Upper lobe of left lung (tissue), 6 donors: Measurements from ENCODE around the gene NYNRIN. TPM values are rescaled to one million over a fixed set of nuclear protein-coding genes. Genes with fewer than 3 reads are reported as not detected.

Experiments
- ATAC-seq, 2 donors: fragments of 200-7000 bp; cut with Tn5 transposase; one replicate each; pipeline ENCODE4 v1.9.1; 2022; ENCODE audit warnings: mild to moderate bottlenecking in 2 of 2, moderate library complexity in 2 of 2; ENCODE audit not compliant: low FRiP score in 2 of 2
- DNase-seq, 2 donors: peaks; one replicate each; pipeline ENCODE4 v3.0.0-alpha.2; 2019 to 2020
- H3K27ac ChIP-seq, 4 donors: fragments of 200-600 bp; sonication (generic); one replicate each; pipeline ENCODE4 v1.5.1; 2016 to 2019
- H3K27me3 ChIP-seq, 4 donors: fragments of 200-600 bp; sonication (generic); one replicate each; pipeline ENCODE4 v1.5.1; 2017 to 2019
- H3K36me3 ChIP-seq, 4 donors: fragments of 200-600 bp; sonication (generic); one replicate each; pipeline ENCODE4 v1.5.1; 2016 to 2019
- H3K4me1 ChIP-seq, 4 donors: fragments of 200-600 bp; sonication (generic); one replicate each; pipeline ENCODE4 v1.5.1; 2018 to 2019
- H3K4me3 ChIP-seq, 4 donors: fragments of 200-600 bp; sonication (generic); one replicate each; pipeline ENCODE4 v1.5.1; 2017 to 2019; ENCODE audit warnings: mild to moderate bottlenecking in 2 of 4, moderate library complexity in 1 of 4
- H3K9me3 ChIP-seq, 4 donors: fragments of 200-600 bp; sonication (generic); one replicate each; pipeline ENCODE4 v1.5.1; 2018 to 2019
- EP300 ChIP-seq, 4 donors: sonication (generic); formaldehyde crosslinking; IDR thresholded peaks; one replicate each; pipeline ENCODE4 v1.5.1; 2017; ENCODE audit warnings: antibody characterized with exemption in 4 of 4, control low read depth in 2 of 4
- POLR2A ChIP-seq, 4 donors: fragments of 450-650 bp; IDR thresholded peaks; one replicate each; pipeline ENCODE4 v1.5.1; 2016 to 2017; ENCODE audit warnings: antibody characterized with exemption in 4 of 4, mild to moderate bottlenecking in 2 of 4
- POLR2AphosphoS5 ChIP-seq, 2 donors: sonication (generic); formaldehyde crosslinking; IDR thresholded peaks; one replicate each; pipeline ENCODE4 v1.5.1; 2017; ENCODE audit warnings: antibody characterized with exemption in 2 of 2
- WGBS, 2 donors: methylation state at CpG; one replicate each; pipeline ENCODE4 v1.1.5; 2017 to 2018; 5-methylcytosine and 5-hydroxymethylcytosine counted together
- total RNA-seq, 6 donors: library from RNA; depleted of rRNA in 4 of 6; stranded (reverse); fragments of >200 nt in 4 of 6; gene quantifications; one replicate each; pipeline versions ENCODE4 v1.1.0 to v1.2.1, GENCODE V29; 2016 to 2021
- TF ChIP-seq, protein P1 (sequence below), 6 experiments: fragments of 450-650 bp in 4 of 6; fragments of 200-600 bp in 2 of 6; sonication (generic) in 2 of 6; IDR thresholded peaks; one replicate each; pipeline ENCODE4 v1.5.1; 2016 to 2019; ENCODE audit warnings: antibody characterized with exemption in 6 of 6
- donor health status: DM: no; HTN: no; CAD: no; lungs with moderate emphysema.
- donor health status: DM: no; HTN: yes; CAD: no; lungs with severe emphysema.

The NYNRIN gene
- total RNA-seq, 6 donors from 2014 or later, result 5.5 to 18.7 (median 14.4) TPM

DNA sequence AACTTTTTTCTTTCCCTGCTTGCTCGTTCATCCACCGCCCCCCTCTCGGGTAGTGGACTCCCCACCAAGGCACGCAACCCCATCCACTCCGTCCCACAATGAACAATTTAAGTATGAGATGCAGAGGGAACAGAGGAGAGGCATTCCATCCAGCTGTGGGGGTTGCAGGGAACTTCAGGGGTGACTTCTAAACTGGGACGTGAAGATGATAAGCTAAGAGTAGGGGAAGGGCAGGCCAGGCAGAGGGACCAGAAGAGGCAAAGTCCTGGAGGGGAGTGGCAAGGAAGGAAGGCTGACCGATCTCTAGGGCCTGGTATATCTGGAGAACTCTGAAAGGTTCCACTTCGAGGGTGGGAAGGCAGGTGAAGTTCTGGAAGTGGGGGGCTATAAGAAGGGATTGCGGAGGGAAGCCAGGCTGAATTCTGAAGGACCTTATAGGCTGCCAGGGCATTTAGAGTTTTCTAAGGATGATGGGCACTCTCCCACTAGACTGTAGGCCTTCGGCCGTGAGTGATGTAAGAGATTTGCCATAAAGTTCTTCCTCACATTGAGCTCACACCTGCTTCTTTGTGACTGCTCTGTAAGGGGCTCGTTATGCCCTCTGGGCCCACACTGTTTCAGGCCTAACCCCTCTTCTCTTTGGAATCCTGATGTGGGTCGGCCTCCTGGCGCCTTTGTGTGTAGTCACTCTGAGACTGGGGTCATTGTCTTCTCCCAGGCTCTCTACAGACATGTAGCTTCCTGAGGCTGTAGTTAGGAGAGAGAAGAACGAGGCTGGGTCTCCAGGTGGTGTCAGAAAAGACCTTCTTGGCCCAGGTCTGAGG is 18.7 kb upstream of the NYNRIN start:
- Histone ChIP-seq H3K4me1 (peaks cover 0 to 7% (median 2%) of the 10 kb centered on the region in 4 donors), H3K4me3 (no peak overlapping the region), H3K36me3 (peaks cover 0 to 4% (median 0%) of the 10 kb centered on the region in 4 donors), H3K27ac (no peak overlapping the region), H3K9me3 (no peaks in the 10 kb centered on the region), H3K27me3 (no peaks in the 10 kb centered on the region)
- WGBS, 2 donors, result 89 to 90% methylated on average over 15 of the region's 15 CpGs
- ATAC-seq (no peak), DNase-seq (no peak)
- no peak for TF ChIP-seq POLR2AphosphoS5 (IDR thresholded peaks at IDR 0.05)
- TF ChIP-seq, protein P1, sequence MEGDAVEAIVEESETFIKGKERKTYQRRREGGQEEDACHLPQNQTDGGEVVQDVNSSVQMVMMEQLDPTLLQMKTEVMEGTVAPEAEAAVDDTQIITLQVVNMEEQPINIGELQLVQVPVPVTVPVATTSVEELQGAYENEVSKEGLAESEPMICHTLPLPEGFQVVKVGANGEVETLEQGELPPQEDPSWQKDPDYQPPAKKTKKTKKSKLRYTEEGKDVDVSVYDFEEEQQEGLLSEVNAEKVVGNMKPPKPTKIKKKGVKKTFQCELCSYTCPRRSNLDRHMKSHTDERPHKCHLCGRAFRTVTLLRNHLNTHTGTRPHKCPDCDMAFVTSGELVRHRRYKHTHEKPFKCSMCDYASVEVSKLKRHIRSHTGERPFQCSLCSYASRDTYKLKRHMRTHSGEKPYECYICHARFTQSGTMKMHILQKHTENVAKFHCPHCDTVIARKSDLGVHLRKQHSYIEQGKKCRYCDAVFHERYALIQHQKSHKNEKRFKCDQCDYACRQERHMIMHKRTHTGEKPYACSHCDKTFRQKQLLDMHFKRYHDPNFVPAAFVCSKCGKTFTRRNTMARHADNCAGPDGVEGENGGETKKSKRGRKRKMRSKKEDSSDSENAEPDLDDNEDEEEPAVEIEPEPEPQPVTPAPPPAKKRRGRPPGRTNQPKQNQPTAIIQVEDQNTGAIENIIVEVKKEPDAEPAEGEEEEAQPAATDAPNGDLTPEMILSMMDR (IDR thresholded peaks at IDR 0.05), result no peak
- no peak for TF ChIP-seq EP300 (IDR thresholded peaks at IDR 0.05)
- no peak for TF ChIP-seq POLR2A (IDR thresholded peaks at IDR 0.05)

- Histone ChIP-seq H3K4me3 (no peak overlapping the region), H3K27me3 (no peaks in the 10 kb centered on the region), H3K4me1 (peaks cover 0 to 7% (median 2%) of the 10 kb centered on the region in 4 donors), H3K9me3 (no peaks in the 10 kb centered on the region), H3K36me3 (no peaks in the 10 kb centered on the region), H3K27ac (no peak overlapping the region)
- 87 to 92% methylated on average over 8 of the region's 8 CpGs for WGBS, 2 donors
- ATAC-seq (no peak), DNase-seq (no peak)
- TF ChIP-seq POLR2AphosphoS5 (IDR thresholded peaks at IDR 0.05), result no peak
- TF ChIP-seq EP300 (IDR thresholded peaks at IDR 0.05), result no peak
- no peak for TF ChIP-seq POLR2A (IDR thresholded peaks at IDR 0.05)
- TF ChIP-seq, protein P1 (IDR thresholded peaks at IDR 0.05), result no peak
Measured at GRCh38 chr14:24381363-24382063, 17.3 kb upstream of the NYNRIN start.

DNA sequence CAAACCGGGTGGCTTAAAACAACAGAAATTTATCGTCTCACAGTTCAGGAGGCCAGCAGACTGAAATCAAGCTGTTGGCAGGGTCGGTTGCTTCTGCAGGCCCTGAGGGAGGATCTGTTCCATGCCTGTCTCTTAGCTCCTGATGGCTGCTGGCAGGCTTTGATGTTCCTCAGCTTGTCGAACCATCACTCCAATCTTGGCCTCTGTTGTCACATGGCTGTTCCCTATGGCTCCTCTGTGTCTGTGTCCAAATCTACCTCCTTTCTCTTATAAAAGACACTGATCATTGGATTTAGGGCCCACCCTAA is 16.8 kb upstream of the NYNRIN start:
- H3K36me3 ChIP-seq, result no peaks in the 10 kb centered on the region
- WGBS, 2 donors, result 77 to 82% methylated on average over 3 to 4 of the region's 4 CpGs
- H3K27ac ChIP-seq, result no peak overlapping the region
- TF ChIP-seq POLR2A (IDR thresholded peaks at IDR 0.05) (no peak), EP300 (IDR thresholded peaks at IDR 0.05) (no peak), POLR2AphosphoS5 (IDR thresholded peaks at IDR 0.05) (no peak)
- TF ChIP-seq, protein P1 (IDR thresholded peaks at IDR 0.05), result no peak
- no peaks in the 10 kb centered on the region for H3K9me3 ChIP-seq
- H3K4me1 ChIP-seq, result peaks cover 0 to 7% (median 2%) of the 10 kb centered on the region in 4 donors
- DNase-seq, result no peak
- no peaks in the 10 kb centered on the region for H3K27me3 ChIP-seq
- no peak overlapping the region for H3K4me3 ChIP-seq
- no peak for ATAC-seq

GRCh38 chr14:24384169-24384568 is 14.6 kb upstream of the NYNRIN start:
- no peak for ATAC-seq
- Histone ChIP-seq H3K27ac (no peak overlapping the region), H3K4me3 (no peak overlapping the region), H3K4me1 (peaks cover 4 to 9% (median 7%) of the 10 kb centered on the region in 4 donors), H3K36me3 (no peaks in the 10 kb centered on the region), H3K27me3 (no peaks in the 10 kb centered on the region), H3K9me3 (no peaks in the 10 kb centered on the region)
- 83 to 94% methylated on average over 4 of the region's 4 CpGs for WGBS, 2 donors
- no peak for DNase-seq
- TF ChIP-seq EP300 (IDR thresholded peaks at IDR 0.05) (no peak), POLR2A (IDR thresholded peaks at IDR 0.05) (no peak), POLR2AphosphoS5 (IDR thresholded peaks at IDR 0.05) (no peak)
- TF ChIP-seq, protein P1 (IDR thresholded peaks at IDR 0.05), result no peak
